WERI-Rb-1 (cell line): Measurements from ENCODE around the gene PARP1.

Source experiments
- DNase-seq: peaks from one replicate; pipeline ENCODE4 v3.0.0-alpha.2; 2020
- H3K27ac ChIP-seq: fragments of 250-450 bp; sonication (Bioruptor Pico); 2 replicates; pipeline ENCODE4 v1.5.1; 2020; ENCODE audit warnings: mild to moderate bottlenecking, moderate library complexity
- H3K27me3 ChIP-seq: fragments of 250-450 bp; sonication (Bioruptor Pico); 2 replicates; pipeline ENCODE4 v1.5.1; 2021; ENCODE audit warnings: mild to moderate bottlenecking, low read depth, moderate library complexity; ENCODE audit not compliant: insufficient read depth, severe bottlenecking
- H3K36me3 ChIP-seq: fragments of 250-450 bp; sonication (Bioruptor Pico); 2 replicates; pipeline ENCODE4 v1.5.1; 2020; ENCODE audit warnings: mild to moderate bottlenecking, moderate library complexity
- H3K4me3 ChIP-seq: 2 replicates; pipeline ENCODE4 v1.5.1; 2011; ENCODE audit warnings: low read depth, mild to moderate bottlenecking, control low read depth, low read length
- H3K9me3 ChIP-seq: fragments of 250-450 bp; sonication (Bioruptor Pico); 2 replicates; pipeline ENCODE4 v1.5.1; 2021; ENCODE audit warnings: mild to moderate bottlenecking, moderate library complexity; ENCODE audit not compliant: severe bottlenecking
- CTCF ChIP-seq: IDR thresholded peaks from 2 replicates; pipeline ENCODE4 v1.5.1; 2011; ENCODE audit warnings: low read depth, mild to moderate bottlenecking, control low read depth, inconsistent platforms, low read length

PARP1 gene

GRCh38 chr1:226414098-226414698 is 6.3 kb upstream of the PARP1 start:
- TF ChIP-seq CTCF, result no peak
- H3K9me3 ChIP-seq, result no peaks in the 10 kb centered on the region
- no peak for DNase-seq
- H3K27ac ChIP-seq, result no peak overlapping the region
- H3K4me3 ChIP-seq, result no peak overlapping the region
- no peaks in the 10 kb centered on the region for H3K27me3 ChIP-seq
- no peaks in the 10 kb centered on the region for H3K36me3 ChIP-seq

DNA sequence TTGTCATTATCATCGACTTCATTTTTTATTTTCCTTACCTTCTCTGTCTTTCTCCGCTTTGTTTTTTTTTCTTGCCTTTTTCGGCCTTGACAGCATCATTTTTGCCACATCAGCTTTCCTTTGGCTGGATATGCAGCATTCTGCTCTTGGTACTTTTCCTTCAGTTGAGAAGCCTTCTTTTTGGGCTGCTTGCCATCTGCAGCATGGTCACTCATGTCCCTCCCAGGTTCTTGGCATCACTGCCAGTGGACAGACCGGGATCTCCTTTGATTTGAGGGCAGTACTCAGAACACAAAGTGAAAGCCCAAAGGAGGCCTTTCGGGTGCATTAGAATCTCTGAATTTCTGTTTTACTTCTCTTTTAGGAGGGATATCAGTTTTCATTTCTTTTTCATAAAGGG is 3.7 kb upstream of the PARP1 start:
- Histone ChIP-seq H3K36me3 (no peaks in the 10 kb centered on the region), H3K27ac (no peak overlapping the region), H3K9me3 (no peaks in the 10 kb centered on the region), H3K4me3 (no peak overlapping the region), H3K27me3 (no peaks in the 10 kb centered on the region)
- no peak for DNase-seq
- TF ChIP-seq CTCF, result no peak

GRCh38 chr1:226410958-226411357 is 3.1 kb upstream of the PARP1 start:
- Histone ChIP-seq H3K27me3 (no peaks in the 10 kb centered on the region), H3K36me3 (no peaks in the 10 kb centered on the region), H3K27ac (no peak overlapping the region), H3K4me3 (no peak overlapping the region), H3K9me3 (no peaks in the 10 kb centered on the region)
- DNase-seq, result no peak
- TF ChIP-seq CTCF, result no peak

DNA sequence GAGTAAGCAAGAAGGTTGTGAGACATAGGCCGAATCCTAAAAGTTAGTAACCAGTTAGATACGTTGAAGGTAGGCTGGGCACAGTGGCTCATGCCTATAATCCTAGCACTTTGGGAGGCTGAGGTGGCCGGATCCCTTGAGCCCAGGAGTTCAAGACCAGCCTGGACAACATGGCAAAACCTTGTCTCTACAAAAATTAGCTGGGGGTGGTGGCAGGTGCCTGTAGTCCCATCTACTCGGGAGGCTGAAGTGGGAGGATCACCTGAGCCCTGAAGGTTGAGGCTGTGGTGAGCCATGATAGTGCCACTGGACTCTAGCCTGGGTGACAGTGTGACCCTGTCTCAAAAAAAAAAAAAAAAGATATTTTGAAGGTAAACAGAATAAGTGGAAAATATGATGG is 1.5 kb upstream of the PARP1 start:
- no peak overlapping the region for H3K27ac ChIP-seq
- H3K9me3 ChIP-seq, result no peaks in the 10 kb centered on the region
- H3K4me3 ChIP-seq, result no peak overlapping the region
- no peak for TF ChIP-seq CTCF
- DNase-seq, result no peak
- no peaks in the 10 kb centered on the region for H3K36me3 ChIP-seq
- H3K27me3 ChIP-seq, result no peaks in the 10 kb centered on the region

- TF ChIP-seq CTCF, result no peak
Observed at GRCh38 chr1:226408285-226409184, 642 bp upstream of the PARP1 start.

More at GRCh38 chr1:226408285-226409184, 642 bp upstream of the PARP1 start:
- Histone ChIP-seq H3K27ac (no peak overlapping the region), H3K9me3 (no peaks in the 10 kb centered on the region), H3K4me3 (no peak overlapping the region), H3K27me3 (no peaks in the 10 kb centered on the region), H3K36me3 (no peaks in the 10 kb centered on the region)
- DNase-seq, result no peak
